DMS 273 (cell line): Measurements from ENCODE around the gene TRHDE.

ENCODE experiments used
- DNase-seq: peaks from one replicate; lab custom pipeline; 2025; ENCODE audit not compliant: unreplicated experiment; lab: John Stamatoyannopoulos, UW

The TRHDE gene

DNA sequence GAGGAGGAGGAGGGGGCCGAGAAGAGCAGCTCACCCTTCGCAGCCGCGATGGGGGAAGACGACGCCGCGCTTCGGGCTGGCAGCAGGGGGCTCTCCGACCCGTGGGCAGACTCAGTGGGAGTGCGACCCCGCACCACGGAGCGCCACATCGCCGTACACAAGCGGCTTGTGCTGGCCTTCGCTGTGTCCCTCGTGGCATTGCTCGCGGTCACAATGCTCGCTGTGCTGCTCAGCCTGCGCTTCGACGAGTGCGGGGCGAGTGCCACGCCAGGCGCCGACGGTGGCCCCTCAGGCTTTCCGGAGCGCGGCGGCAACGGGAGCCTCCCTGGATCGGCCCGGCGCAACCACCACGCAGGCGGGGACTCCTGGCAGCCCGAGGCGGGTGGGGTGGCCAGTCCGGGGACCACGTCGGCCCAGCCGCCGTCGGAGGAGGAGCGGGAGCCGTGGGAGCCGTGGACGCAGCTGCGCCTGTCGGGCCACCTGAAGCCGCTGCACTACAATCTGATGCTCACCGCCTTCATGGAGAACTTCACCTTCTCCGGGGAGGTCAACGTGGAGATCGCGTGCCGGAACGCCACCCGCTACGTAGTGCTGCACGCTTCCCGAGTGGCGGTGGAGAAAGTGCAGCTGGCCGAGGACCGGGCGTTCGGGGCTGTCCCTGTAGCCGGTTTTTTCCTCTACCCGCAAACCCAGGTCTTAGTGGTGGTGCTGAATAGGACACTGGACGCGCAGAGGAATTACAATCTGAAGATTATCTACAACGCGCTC, 745 bp downstream of the TRHDE start:
- peak; percentile 27 for DNase-seq

DNA sequence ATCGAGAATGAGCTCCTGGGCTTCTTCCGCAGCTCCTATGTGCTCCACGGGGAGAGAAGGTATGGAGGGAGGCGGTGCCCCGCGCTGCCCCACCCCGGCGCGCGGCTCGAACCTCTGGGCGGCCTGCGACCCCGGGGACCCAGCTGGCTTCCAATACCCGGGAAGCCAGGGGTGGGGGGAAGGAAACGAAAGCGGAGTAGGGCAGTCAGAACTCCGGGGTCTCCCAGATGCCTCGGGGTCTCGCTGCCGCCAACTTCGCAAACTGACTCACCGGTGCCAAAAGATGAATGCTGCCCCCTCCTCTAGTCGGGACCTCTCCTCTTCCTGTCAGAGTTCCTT, 1.3 kb downstream of the TRHDE start:
- no peak for DNase-seq

DNA sequence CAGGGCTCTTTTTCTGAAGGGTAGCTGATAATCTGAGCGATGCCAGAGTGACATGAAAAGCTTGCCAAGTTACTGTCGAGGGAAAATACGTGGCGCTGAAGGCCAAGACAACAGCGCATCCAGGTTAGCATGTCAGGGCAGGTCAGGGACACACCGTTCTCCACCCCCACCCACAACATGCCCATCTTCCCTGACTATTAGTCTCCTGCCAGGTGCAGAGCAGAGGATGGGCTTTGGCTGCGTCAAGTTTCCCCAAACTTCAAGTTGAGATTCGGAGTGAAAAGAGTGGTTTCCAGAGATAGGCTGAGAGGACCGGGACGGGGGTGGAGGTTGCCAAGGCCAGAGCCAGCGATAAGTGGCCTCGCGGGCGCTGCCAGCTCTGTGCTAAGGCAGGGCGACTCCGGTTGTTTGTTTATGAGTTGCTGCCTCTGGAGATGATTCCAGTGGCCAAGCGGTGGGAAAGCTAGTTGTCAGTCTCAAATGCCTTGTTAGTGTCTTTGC, 1.7 kb downstream of the TRHDE start:
- peak; percentile 15 for DNase-seq

DNA sequence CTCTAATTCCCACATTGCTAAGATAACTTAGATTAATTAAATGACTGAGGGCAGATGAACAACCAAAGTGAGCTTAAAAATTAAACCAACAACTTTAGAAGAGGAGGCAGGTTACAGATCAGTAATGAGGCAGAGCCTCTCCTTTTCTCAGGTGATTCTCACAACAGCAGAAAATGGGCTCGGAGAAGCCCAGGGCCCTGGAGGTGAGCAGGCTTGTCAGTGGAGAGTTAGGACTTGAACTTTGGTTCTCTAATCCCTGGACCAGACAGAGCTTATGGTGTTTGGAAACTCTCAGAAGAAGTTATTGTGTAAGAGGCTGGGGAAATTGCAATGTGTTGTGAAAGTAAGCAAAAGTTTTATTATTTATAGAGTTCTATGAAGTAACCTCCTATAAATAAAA, 2.8 kb downstream of the TRHDE start:
- no peak for DNase-seq

DNA sequence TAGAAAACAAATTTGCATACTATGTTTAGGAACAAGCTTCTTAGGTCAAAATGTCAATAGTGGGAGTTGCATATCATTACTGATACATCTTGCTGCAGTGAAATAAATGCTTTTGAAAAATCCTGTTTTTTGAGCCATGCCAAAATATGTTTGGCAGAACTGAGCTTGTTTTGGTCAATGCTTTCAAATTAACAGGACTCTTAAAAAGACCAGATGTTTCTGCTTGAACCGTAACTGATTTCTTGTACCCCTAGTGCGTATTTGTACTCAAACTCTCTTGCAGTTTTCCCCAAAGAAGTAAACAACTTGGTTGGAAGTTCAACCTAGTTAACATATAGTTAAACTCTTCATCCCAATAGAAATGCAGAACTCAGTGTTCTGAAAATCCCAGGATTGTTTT, 3.4 kb downstream of the TRHDE start:
- no peak for DNase-seq

DNA sequence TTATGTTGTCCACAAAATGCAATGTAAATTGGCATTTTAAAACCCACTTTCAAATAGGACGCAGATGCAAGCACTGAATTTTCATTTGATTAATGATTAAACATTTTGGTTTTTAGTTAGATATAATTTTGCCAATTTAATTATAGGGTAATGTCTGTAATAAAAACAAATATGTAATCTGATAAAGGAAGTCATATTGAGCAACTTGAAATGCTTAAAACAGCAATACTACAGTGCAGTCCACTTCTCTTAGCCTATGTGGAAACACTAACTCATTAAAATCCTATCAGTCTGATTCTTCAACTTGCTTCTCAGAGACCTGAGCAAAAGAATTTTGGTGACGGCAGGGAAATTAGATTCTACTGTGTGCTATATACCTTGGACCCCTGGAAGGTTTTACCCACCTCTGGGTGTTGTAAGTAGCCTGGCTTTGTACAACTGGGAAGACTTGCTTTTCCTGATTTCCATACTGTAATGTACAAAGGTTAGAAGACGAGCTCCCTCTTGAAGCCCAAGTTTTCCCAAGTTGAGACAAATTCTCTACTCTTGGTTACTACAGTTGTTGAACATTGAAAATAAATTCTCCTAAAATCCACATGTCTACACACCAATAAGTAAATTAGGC, 4.1 kb downstream of the TRHDE start:
- no peak for DNase-seq

DNA sequence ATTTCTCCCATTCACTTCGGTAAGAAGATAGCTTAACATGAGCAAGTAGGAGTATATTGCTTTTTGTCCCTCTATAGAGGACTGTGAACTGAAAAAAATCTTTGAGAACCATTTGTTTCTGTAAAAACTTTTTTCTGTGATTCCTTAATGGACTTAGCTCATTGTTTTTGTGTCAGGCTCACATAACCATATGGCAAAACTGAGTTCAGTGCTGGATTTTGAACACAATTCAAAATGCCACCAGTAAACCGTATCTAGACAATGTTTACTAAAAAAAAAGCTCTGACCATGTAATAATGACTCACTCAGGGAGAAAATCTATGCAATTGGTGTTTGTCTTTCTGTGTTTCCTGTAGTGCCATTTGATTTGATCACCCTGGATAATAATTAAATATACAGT, 5.2 kb downstream of the TRHDE start:
- DNase-seq, result no peak

DNA sequence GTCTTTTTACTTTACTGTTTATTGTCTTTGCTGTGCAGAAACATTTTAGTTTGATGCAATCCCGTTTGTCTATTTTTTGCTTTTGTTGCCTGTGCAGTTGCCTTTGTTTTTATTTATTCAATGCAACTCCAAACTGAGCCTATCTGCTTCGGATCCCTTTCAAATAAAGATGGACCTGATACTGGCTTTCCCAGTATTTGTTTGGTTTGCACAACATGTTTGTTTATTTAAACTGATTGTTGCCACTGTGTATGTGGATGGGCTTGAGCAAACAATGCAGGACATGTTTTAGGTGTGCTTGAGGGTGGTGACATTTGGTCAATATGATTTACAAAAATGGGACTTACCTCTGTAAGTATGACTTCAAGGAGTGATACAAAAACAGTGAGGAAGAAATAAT, 6.7 kb downstream of the TRHDE start:
- no peak for DNase-seq

DNA sequence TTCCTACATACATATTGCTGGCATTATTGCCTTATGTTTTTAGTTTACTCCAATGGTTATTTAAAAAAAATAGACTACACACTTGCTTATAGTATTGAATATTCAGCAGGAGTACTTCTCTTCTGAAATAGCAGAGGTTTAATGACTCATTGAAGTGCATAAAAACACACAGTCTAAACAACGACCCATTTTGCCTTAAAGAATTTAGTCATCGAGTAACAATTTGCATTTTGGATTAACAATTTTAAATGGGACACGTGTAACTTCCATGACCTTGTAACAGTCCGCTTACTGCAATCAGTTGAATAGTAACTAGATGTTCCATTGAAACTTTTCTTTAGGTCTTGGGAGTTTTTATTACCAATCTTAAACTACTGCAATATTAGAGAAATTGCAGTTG, 9.0 kb downstream of the TRHDE start:
- DNase-seq, result no peak

DNA sequence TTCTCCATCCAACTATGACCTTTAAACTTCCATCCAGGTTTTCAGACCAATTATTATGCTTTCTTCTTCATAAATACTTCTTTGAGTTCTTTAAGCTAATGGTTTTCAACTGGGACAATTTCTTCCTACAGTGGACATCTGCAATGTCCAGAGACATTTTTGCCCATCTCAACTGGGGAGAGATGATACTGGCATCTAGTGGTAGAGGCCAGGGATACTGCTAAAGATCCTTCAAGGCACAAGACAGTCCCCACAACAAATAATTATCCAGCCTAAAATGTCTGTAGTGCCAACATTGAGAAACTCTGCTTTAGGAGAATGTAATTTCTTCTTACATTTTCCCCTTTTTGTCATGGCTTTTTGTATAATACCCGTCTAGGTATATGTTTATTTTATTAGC, 10.6 kb downstream of the TRHDE start:
- no peak for DNase-seq

DNA sequence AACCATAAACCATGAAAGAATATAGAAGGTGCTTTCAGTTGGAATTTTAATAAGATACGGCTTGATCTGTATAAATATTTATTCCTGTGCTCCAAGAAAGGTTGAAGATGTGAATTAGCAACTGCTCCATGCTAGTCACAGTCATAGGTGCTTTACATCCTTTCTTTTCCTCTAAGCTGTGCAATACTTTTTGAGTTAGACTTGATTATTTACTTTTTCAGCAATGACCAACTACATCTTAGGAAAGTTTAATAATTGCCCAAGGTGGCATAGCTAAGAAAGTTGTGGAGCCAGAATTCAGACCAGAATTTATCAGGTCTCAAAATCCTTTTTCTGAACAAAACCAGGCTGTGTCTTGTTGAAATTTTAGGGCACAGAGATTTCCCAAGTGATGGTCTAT, 13.7 kb downstream of the TRHDE start:
- DNase-seq, result no peak

DNA sequence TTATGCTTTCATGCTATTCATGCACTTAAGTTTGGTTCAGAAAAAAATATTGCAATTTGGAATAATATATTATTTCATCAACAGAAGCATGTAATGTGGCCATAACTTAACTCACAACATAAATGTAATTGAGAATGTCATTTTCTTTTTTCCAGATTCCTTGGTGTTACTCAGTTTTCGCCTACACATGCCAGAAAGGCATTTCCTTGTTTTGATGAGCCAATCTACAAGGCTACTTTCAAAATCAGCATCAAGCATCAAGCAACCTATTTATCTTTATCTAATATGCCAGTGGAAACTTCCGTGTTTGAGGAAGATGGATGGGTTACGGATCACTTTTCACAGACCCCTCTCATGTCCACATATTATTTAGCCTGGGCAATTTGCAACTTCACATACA, 14.4 kb downstream of the TRHDE start:
- no peak for DNase-seq

DNA sequence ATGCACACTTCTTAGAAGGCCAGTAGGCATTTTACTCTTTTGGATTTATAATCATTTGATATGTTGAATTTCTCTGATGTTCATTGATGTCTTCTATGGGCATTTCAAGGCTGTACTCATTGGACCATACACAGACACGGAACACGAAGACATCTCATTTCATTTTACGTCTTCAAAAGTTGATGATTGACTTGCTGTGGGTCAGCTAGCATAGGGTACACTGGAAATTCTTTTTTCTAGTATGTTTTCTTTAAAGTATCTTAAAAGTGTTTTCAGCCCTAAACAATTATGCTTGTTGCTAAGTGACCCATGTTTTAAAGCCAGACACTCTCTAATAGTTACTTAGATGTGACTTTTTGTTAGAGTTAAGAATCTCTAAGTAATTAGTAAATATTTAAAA, 16.3 kb downstream of the TRHDE start:
- DNase-seq, result no peak

DNA sequence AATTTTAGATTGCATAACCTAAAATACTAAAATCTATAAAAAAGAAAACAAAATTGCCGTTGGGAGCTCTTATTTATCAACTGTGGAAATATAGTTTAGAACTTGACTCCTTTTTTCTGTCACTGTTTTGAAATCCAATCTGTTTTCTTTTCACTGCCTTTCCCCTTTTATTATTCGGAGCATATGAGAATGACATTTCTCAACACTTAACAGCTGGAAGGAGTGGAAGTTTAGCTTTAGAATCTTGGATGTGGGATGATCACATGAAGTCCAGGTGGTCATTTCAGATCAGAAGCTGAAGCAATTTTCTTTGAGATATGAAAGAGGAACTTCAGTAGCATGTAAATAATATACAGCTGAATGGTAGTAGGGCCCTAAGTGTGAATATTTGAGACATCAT, 16.7 kb downstream of the TRHDE start:
- DNase-seq, result no peak

DNA sequence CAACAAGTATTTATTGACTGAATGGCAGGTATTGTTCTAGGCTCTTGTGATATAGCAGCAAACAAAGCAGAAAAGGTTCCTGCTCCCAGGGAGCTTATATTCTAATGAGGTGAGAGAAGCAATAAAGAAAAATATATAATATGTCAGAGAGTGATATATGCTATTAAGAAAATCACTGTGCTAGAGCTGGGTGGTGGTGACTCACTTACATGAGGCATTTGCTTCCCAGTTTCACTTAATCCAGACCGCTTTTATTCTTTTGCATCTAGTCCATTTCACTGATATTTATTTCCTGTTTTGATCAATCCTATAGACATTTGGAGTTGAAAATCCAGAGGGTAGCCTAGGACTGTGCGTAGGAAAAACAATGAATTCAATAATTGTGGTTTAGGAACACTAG, 17.5 kb downstream of the TRHDE start:
- no peak for DNase-seq

DNA sequence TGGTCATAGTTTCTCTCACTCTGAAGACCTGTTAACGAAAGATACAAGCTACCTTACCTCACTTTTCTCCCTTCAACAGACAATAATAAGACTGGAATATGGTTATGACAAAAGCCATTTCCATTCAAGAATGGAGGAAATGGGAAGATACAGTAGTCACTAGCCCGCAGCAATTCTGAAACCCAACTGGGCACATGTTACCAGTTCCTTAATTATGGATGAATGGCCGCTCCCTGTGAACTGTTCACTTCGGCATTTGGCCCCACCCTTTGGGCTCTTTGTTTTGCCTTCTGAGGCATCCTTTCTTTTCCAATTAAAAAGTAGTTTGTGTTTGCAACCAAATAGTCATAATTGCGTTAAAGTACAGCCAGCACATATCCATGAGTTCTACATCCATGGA, 19.0 kb downstream of the TRHDE start:
- DNase-seq, result no peak

DNA sequence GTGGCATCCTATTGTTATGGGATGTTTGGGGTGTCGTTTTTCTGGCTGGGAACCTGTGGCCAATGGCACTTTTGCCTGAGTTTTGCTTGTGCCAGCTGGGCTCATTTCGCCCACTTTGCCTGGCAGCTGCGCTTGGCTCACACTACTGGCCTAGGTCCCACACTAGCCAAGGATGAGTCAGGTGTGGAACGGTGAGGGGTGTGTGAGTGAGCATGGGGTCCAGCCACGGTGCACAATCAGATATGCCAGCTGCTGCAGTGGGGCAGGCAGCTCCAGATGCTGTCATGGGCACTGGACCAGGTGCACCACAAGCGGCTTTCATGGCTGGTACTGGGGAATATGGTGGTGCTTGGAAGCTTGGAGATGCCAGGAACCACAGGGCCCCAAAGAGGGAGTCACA, 21.5 kb downstream of the TRHDE start:
- DNase-seq, result no peak

DNA sequence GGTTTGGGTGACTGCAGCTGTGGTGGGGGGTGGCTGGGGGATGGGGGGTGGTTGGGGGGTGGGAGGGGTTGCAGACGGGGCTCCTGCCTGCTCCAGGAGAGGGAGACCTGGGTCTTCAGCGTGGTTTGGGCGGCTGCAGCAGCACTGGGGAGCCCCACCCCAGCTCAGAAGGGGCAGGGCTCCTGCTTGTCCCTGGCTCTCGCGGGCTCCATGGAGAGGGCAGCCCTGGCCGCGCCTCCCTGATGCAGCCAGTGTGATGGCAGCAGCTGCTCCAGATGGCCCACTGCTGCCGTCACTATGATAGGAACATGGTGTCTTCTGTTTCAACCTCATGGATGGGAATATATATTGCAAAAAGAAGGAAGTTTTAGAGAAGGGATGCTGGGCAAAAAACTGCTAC, 22.9 kb downstream of the TRHDE start:
- DNase-seq, result no peak

DNA sequence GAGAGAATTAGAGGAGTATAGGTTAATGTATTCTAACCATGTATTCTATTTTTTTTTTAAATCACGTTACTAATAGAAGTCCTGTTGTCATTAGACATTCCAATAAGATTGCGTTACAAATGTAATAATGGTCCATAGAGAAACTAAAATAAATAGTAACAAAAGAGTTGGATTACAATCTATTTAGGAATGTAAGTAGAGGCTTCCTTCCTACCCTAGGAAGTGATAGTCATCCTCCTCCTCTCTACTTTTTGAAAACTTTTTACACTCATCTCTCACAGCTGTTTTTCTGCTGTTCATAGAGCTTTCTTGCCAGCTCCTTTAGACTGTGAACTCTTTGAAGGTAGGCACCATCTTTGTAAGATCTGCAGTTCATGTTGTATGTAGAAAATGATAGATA, 23.6 kb downstream of the TRHDE start:
- no peak for DNase-seq

DNA sequence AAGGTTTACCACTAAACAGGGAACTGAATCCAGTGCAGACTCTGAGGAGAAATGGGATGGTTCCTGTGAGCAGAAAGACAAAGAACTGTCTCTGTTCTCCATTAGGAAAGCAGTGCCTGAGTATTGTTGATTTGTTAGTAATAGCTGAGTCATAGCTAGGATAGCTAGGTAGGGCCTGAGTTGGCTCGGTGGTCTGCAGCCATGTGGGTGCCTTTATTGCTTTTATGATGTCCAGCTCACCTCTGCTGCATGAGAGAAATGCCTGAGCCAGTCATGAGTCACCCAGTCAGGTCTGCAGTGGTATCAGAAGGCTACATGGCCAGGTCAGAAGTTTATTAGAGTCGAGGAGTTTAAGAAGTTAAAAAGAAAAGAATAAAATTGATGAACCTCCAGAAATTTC, 24.2 kb downstream of the TRHDE start:
- DNase-seq, result no peak

DNA sequence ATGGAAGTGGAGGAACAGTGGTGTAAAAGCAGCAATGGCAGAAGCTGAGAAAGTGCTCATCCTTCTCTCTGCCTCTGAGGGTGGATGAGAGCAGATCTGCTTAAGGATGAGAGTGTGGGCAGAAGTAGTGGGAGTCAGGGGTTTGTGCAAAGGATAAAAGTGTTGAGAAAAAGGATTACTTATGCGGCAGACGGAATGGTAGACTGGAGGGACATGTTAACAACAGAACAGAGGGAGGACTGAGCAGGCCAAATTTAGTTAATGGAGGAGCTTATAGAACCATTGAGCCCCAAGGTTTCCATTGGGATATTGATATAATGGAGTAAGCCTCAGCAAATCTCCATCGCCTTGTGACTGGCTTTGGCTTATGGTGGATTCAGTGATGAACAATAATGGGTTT, 25.5 kb downstream of the TRHDE start:
- DNase-seq, result no peak

DNA sequence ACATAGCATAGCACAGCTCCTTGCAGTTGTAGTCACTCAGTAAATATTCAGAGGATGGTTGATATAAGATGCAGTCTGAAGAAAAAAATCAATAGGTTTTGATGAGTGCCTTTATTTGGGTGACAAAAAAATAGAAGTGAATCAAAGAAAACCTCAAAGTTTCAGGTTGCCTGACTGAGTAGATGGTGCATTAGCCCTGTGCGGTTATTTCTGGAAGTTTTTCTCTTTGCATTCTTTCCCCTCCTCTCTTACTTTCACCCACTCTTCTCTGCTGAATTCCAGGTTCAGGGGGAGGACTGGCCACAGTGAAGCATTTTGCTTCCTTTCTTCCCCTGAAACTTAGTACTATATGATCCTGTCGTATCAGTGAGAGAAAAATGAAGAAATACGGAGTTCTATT, 28.6 kb downstream of the TRHDE start:
- no peak for DNase-seq

DNA sequence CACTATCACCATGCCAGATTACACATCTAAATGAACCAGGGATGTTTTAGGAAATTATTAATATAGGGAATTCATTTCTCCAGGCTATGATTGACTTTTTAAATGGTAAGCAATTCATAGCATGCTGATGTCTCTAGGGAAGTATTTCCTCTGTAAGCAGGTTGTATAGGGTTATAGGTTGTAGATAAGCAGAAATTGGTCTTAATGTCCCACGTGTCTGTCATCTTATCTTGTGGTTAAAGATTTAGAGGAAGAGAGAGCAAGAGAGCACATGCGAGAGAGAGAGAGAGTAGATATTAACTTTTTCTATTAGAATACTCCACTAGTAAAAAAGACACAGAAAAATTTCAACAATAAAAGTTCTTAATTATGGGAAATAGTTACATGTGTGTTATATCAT, 32.6 kb downstream of the TRHDE start:
- no peak for DNase-seq
